ENCODE measurements around the gene ATP6V0E2.
"Not testable (repeated sequence)": the region's sequence is repeated elsewhere in the genome, so short reads cannot be mapped to it uniquely, and the experiment has no call there.

Gene ATP6V0E2

DNA sequence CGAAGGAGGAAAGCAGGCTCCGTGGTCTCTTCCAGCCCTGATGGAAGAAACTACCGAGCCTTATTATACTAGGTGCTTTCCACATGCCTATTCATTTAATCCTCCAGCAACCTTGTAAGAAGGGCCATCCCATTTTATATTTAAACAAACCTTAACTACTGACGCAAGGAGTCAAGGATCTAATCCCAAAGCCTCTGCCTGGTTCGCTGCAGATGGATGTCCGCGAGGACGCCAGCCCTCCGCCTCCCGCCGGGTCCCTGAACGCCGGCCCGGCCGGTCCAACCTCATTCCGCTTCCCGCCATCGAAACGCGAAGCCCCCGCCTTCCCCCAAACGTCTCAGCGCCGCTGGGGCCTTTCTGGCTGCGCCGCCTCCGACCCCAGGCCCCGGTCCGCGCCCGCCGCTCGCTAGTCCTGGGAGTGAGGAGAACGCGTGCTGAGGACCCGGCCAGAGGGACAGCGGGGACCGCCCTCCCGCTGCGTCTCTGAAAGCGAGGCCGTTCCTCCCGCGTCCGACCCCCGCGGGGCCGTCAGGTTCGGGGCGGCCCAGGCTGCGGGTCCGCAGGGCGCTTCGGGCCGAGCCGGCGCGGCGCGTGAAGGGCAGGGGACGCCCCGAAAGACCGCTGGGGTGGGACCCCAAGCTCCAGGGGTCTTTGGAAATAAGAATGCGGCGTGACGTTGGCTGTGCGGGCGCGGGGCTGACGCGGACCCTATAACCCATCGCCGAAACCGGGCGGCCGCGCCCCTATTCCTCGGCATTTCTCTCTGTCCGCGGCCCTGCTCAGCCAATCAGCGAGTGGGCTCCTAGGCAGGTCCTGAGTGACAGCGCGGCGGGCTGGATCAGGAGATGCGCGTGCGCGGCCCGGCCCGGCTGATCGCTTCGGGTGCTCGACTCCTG is at the start of gene ATP6V0E2:
Gene ATP6V0E2, plus strand, starts transcription at position 896 of the 896 bp plus-strand sequence. CDS start 97 bp downstream, outside the sequence.
- peak; percentile 97 for DNase-seq

DNA sequence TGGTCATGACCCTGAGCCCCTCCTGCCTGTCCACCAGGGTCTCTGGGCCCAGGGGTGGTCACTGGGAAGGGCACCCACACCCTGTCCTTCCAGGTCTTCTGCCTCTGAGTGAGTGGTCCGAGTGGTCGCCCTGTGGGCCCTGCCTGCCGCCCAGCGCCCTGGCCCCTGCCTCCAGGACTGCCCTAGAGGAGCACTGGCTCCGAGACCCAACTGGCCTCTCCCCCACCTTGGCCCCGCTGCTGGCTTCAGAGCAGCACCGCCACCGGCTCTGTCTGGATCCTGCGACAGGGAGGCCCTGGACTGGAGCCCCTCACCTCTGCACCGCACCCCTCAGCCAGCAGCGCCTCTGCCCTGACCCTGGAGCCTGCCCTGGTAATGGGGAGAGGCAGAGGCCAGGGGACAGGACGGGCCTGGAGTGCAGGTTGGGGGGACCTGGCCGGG is 49.4 kb upstream of the ATP6V0E2 start:
- DNase-seq: no peak

DNA sequence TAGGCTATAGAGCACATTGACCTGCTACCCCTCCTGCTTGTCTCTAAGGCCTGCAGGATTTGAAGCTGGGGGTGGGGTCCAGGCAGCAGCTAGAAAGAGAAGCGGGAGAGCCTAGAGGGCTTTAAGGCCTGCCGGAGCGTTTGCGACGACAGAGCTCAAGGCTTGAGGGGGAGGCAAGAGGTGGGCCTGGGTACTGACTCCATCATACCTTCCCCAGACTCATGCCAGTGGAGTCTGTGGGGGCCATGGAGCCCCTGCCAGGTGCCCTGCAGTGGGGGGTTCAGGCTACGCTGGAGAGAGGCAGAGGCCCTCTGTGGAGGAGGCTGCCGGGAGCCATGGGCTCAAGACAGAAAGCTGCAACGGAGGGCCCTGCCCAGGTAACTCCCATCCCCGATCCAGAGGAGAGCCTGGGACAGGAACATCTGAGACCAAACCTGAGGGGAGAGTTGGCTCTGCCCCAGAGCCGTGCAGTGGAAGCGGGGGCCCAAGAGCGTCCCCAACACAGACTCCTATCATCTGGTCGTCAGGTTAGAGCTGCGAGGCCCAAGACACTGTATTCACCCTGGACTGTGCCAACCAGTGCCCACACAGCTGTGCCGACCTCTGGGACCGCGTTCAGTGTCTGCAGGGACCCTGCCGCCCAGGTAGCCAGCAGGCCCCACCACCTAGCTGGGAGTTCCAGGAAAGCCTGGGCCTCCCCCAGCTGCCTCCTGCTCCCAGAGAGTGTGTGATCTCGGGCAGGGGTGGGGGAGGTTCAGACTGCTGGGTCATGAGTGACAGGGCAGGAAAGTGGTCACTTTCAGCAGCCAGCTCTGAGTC is 48.8 kb upstream of the ATP6V0E2 start:
- DNase-seq: no peak

DNA sequence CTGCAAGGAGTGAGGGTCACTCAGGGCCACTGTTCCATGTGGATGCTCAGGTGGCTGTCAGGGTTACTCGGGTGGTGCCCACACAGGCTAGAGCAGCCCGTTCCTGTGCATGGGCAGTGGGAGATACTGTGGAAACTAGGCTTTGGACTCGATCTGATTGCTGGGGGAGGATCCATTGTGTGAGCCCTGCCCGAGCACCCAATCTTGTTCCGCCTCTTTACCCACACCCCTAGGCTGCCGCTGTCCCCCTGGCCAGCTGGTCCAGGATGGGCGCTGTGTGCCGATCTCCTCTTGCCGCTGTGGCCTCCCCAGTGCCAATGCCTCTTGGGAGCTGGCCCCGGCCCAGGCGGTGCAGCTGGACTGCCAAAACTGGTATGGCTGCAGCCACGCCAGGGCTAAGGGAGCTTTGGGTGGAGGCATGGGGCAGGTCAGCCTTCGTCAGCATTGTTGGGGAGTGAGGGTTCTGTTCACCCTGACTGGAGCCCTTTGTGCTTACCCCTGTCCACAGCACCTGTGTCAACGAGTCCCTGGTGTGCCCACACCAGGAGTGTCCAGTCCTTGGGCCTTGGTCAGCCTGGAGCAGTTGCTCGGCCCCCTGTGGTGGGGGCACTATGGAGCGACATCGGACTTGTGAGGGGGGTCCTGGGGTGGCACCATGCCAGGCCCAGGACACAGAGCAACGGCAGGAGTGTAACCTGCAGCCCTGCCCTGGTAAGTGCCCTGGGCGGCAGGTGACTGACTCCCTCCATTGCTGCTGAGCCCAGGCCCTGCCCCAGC is 48.0 kb upstream of the ATP6V0E2 start:
- no peak for DNase-seq

DNA sequence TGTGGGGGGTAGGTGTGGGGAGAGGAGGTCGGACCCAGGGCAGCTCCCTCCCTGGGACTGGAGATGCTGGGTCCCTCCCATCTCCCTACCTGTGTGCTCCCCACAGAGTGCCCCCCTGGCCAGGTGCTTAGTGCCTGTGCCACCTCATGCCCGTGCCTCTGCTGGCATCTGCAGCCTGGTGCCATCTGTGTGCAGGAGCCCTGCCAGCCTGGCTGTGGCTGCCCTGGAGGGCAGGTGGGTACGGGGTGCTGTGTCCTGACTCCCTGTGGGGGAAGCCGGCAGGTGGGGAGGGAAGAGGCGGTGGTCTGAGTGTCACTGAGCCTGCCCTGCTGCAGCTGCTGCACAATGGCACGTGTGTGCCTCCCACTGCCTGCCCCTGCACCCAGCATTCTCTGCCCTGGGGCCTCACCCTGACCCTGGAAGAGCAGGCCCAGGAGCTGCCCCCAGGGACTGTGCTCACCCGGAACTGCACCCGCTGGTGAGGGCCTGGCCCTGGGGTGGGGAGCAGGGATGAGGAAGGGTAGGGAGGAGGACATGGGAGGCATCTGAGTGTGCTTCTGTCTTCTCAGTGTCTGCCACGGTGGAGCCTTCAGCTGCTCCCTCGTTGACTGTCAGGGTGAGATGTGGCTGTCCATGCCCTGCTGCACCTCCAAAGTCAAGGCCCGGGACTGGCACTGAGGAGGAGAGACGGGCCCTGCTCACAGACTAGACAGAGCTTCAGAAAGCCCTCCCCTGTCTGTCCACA is 47.3 kb upstream of the ATP6V0E2 start:
- DNase-seq: no peak

DNA sequence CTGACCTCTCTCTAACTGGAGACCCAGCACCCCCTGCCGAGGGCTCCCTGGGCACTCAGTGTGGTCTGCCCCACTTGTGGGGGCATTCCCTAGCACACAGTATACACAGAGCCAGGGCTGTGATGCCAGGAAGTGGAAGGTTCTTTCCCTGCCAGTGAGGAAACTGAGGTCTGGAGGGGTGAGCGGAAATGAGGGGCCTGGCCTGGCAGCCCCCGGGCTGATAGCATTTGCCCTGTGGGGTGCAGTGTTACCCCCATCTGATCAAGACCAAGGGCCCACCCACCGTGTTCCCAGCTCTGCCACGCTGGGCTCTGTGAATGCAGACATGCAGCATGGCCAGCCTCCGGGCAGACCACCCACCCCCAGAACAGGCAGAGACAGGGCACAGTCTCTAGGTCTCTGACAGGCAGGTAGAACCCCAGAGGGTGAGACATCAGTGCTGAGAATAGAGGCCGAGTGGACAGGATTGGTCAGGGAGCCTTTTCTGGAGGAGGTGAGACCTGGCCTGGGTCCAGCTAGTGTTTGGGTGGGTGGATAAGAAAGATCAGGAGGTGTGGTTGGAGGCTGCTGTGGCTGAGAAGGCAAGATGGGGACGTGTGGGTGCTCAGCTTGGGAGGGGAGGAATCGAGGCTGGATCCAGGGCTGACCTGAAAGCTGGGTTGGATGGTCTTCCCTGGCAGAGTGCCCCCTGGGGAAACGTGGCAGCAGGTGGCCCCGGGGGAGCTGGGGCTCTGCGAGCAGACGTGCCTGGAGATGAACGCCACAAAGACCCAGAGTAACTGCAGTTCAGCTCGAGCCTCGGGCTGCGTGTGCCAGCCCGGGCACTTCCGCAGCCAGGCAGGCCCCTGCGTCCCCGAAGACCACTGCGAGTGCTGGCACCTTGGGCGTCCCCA is 46.4 kb upstream of the ATP6V0E2 start:
- no peak for DNase-seq

DNA sequence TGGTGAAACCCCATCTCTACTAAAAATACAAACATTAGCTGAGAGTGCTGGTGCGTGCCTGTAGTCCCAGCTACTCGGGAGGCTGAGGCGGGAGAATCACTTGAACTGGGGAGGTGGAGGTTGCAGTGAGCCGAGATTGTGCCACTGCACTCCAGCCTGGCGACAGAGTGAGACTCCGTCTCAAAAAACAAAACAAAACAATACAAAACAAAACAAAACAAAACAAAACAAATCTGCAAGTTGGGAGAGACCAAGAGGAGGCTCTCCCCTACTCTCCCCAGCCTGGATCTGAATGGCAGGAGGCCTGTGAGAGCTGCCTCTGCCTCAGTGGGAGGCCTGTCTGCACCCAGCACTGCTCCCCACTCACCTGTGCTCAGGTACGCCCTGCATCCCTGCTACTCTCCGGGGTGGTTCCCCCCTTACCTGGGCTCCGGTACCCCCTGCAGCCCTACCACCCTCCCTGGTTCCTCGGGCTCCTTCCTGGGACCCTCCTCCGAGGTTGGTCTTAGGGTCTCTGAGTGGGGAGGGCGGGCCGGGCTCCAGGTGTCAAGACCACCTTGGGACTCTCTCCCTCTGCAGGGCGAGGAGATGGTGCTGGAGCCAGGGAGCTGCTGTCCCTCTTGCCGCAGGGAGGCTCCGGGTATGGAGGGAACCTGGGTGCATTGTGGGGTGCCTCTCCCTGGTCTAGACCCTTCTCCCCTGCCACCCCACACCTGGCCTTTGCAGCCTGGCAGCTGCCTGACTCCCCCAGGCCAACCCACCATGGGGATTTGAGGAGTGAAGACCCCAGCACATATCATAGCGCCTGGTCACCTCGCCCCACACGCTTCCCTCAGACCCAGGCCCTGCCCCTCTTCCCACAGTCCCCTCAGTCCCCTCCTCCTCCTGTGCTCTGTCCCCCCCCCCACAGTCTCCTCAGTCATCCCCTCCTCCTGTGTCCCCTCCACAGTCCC is 45.1 kb upstream of the ATP6V0E2 start:
- DNase-seq: no peak

DNA sequence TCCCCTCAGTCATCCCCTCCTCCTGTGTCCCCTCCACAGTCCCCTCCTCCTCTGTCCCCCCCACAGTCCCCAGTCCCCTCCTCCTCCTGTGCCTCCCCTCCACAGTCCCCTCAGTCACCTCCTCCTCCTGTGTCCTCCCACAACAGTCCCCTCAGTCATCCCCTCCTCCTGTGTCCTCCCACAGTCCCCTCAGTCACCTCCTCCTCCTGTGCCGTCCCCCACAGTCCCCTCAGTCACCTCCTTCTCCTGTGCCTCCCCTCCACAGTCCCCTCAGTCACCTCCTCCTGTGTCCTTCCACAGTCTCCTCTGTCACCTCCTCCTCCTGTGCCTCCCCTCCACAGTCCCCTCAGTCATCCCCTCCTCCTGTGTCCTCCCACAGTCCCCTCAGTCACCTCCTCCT is 43.2 kb upstream of the ATP6V0E2 start:
- DNase-seq: not testable (repeated sequence)

DNA sequence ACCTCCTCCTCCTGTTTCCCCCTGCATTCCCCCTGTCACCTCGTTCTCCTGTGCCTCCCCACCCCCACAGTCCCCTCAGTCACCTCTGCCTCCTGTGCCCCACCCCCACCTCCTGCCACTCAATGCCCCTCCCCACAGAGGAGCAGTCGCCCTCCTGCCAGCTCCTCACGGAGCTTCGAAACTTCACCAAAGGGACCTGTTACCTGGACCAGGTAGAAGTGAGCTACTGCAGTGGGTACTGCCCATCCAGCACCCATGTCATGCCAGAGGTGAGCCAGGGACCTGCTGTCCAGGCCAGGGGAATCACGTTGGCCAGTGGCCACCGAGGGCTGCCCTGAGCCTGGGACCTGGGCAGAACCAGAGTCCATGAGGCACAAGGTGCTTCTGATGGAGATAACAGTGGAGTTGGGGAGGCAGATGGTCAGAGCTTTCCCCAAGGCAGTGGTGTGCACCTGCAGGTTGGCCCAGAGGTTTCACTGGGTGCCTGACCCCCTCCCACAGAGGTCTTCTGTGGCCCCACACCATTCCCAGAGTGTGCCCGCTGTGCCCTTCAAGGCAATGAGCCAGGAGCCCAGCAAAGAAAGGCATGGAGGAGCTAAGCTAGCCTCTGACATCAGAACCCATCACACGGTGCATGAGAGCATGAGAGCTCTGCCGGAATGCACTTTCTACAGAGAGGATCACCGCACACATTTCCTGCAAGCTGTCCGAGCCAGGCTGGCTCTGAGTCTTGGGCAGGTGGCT is 42.6 kb upstream of the ATP6V0E2 start:
- DNase-seq: no peak

DNA sequence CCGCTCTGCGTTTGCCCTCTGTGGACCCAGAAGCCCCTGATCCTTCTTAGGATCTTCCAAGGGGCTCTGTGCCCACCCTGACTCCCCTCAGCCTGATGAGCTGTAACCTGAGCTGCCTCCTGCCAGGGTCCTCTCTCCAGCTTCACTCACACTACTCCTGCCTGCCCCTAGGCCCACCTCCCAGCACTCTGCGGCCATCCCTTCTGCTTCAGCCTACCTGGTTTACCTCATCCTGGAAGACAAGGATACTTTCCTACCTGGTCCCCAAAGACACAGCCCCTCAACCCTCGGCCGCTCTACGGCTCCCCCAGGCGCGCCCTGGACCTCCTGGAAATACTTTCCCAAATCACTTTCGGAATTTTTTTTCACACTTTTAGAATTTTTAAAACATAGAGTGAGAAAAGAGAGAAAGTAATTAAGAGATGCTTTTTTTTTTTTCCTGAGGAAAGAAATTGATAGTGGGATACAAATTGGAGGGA is 42.0 kb upstream of the ATP6V0E2 start:
- DNase-seq: no peak

DNA sequence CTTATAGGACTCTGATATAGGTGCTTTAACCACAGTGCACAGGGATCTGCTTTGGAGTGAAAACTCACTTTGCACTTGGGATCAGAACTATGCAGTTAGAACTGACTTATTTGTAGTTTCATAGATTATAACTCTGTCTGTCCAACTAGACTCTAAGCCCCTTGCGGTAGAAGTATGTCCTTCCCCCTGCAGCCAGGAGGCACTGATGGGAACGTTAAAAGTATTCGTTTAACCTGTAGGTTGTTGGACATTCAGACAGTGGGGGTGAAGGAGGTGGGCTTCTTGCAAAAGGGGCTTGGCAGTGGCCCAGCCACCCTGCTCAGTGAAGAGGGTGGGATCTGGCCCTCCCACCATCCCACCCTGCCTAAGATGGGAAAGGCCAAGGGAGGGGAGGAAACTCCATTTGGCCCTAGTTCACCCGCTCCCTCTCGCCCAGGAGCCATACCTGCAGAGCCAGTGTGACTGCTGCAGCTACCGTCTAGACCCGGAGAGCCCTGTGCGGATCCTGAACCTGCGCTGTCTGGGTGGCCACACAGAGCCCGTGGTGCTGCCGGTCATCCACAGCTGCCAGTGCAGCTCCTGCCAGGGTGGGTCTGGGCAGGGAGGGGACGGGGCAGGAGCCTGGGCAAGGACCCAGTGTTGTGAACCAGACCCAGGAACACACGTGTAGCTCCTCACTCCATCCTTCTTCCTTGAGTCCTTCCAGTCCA is 41.3 kb upstream of the ATP6V0E2 start:
- no peak for DNase-seq

DNA sequence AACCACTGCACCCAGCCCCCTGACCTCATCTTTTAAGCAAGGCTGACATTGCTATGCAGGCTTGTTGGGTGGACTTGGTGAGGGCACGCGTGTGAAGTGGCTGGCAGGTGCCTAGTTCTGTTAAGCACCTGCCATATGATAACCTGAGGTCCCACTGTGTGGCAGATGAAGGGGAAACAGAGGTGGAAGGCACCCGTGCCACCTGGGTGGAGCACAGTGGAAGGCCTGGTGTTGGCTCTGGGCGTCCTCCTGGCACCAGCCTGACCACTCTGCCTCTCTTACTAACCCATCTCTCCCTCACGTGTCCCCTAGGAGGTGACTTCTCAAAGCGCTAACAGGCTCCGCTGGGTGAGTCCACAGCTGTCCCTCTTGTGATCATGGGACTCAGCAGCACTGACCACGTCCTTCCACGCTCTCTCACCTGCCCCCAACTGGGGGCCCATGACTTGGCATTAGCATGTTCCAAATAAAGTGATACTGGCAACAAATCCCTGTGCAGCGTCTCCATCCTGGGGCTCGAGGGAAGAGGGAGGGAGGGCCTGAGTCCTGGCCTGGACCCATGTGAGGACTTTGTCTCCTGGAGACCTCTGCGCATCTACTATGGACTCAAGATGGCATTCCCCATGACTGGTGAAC is 40.2 kb upstream of the ATP6V0E2 start:
- no peak for DNase-seq

DNA sequence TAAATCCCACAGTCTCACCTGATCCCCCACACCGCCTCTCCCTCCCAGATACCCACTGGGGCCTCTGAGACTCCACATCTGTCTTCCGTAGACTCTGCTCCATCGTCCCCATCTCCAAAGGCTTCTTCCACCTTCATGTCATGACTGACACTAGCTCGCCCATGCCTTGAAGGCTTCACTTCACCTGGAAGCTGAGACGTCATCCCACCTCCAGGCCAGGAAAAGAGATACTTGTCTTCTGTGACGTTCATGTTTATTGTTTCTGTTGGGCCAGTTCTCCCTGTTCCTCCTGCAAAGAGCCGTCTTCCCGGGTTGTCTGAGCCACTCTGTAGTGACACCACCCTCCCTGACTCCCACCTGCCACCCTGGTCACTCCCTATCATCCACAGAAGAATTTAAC is 39.2 kb upstream of the ATP6V0E2 start:
- DNase-seq: no peak

DNA sequence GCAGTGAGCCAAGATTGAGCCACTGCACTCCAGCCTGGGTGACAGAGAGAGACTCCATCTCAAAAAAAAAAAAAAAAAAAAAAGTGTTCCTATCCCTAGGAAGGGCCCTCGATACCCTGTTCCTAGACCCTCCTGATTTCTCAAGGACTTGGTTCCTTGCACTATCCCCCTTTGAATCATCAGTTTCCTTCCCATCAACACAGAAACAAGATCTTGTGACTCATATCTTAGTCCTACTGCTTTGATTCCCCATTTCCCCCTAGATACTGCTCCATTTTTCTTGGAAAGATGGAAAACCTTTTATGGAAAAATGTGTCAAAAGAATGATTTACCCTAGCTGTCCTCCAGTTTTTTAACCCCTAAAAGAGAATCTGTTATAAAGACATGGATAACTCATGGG is 37.3 kb upstream of the ATP6V0E2 start:
- DNase-seq: no peak

DNA sequence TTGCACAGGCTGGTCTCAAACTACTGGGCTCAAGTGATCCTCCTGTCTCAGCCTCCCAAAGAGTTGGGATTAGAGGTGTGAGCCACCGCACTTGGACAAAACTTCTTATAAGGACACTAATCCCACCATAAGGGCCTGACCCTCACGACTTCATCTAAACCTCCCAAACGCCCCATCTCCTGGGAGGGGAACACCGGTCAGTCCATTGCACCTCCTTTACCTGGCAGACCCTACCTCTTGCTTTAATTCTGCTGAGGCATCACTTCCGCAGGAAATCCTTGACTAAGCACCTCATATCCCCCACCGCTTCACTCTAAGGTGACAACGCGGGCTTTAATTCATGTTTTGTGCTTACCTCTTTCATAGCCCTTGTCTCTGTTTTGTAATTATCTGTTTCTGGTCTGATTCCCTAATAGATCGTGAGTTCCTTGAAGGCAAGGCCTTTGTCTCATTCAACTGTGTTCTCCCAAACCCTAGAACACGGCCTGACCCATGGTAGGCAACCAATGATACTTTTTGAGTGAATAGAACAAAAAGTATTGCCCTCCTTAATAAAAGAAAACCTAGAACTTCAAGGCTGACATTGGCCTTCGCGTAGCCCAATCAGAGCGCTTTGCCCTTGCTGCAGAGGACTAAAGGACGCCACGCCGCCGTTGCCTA is 36.1 kb upstream of the ATP6V0E2 start:
- DNase-seq: no peak

DNA sequence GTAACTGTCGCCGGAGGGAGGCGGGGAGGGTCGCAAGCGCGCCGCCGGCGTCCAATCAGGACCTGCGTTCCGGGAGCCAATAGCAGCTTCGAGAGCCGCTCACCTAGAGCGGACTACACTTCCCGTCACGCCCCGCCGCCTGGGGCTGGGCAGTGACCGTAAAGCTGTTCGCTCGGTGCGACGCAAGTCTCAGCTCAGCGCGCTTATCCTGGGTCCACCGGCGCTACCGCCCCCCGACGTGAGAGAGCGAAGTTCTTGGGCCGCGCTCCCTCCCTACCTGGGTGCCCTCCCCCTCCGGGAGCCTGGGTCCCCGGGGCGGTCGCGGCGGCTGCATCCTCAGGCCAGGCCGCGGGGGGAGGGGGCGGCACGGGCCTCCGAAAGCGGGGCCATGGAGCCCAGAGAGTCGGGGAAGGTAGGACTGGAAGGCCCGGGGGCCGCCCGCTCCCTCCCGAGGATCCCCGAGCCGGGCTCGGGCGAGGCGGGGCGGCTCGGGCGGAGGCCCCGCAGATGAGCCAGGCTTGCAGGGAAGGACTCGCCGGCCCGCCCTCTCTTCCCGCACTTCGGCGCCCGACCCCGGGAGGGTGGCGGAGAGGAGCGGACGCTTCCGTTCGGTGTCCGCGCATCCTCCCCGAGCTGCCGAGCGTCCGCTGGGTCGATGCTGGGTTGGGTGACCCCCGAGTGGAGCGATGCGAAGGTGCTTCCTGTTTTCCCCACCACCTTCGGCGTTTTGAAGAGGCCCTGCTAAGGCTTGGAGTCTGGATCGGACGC is 35.4 kb upstream of the ATP6V0E2 start, which contains the start of gene ZNF862:
Gene ZNF862, plus strand, starts transcription at position 152 of the 768 bp plus-strand sequence. Its CDS starts 237 bp downstream, at position 389.
- peak; percentile 99 for DNase-seq

Measured in eye (tissue), 1 donor.